ENCODE results near the gene IFT74.

The IFT74 gene

DNA sequence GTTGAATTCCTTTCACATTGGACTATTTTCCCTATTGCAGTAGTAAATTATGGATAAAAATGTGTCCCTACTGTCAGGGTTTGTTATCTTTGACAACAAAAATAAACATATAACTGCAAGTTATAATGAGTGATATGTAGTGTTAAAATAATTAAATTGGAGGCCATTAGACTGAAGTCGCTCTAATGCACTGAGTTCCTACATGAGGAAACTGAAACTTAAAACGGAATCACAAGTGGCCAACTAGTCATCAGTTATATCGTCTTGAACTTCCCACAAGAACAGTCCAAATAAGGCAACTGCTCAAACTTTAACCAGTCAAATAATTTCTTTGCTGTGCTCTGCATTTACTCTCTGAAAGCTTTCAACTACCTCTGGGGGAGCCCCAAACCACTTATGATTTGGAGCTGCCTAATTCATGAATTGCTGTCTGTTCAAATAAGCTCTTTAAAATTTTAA lies 2.1 kb upstream of the IFT74 start:
- DNase-seq (ENCODE audit: extremely low spot score) = no peak
- POLR2A ChIA-PET = interaction anchor here (1.0 to 4.2 kb wide), 2 partner anchors 14 to 62 kb away, joined by 3 to 28 read pairs; partner anchors contain the start of gene CAAP1
- CTCF ChIA-PET = no interaction called here
- no peak for TF ChIP-seq ARNT (IDR thresholded peaks at IDR 0.05)
- TF ChIP-seq, protein P1, sequence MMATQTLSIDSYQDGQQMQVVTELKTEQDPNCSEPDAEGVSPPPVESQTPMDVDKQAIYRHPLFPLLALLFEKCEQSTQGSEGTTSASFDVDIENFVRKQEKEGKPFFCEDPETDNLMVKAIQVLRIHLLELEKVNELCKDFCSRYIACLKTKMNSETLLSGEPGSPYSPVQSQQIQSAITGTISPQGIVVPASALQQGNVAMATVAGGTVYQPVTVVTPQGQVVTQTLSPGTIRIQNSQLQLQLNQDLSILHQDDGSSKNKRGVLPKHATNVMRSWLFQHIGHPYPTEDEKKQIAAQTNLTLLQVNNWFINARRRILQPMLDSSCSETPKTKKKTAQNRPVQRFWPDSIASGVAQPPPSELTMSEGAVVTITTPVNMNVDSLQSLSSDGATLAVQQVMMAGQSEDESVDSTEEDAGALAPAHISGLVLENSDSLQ (IDR thresholded peaks at IDR 0.05) = peak; percentile 80

DNA sequence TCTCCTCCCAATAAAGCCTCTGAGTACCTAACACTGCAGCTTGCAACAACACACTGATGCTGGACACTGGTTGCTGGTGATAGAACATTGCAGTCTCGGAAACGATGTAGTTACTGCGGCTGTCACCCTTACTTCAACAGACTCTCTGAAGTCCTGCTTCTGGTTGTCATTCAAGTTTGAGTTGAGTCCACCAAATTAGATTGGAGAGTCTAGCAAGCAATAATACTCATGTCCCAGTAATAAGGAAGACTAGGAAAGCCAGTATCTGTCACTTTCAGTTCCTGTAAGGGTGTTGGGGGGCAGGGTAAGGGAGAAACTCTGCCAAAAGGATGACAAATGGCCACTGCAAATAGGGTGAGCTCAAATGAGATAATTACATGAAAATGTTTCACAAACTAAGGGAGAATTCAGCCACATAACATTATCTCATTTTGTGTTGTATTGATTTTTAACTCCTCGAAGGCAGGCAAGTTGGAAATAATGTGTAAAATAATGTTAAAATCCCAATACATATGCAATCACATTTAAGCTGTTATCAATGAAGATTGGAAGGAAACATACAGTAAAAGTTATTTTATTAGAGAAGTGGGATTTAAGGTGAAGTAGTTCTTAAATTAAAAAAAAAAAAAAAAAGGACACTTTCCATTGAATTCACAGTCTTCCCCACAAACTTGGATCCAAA lies 849 bp upstream of the IFT74 start:
- DNase-seq (ENCODE audit: extremely low spot score) = no peak
- no peak for TF ChIP-seq FOXA1 (IDR thresholded peaks at IDR 0.05)
- TF ChIP-seq, protein P1 (IDR thresholded peaks at IDR 0.05) = peak; percentile 66
- TF ChIP-seq ZNF384 (IDR thresholded peaks at IDR 0.05) = peak; percentile 50; the same call in 1 of the 2 replicates
- POLR2A ChIA-PET = interaction anchor here (0.9 to 4.2 kb wide), 5 partner anchors 8 to 63 kb away, joined by 3 to 28 read pairs (median 7); partner anchors contain the start of genes CAAP1 and PLAA
- CTCF ChIA-PET = interaction anchor here (0.7 kb wide), 1 partner anchor 746 kb away, joined by 4 read pairs; no protein-coding TSS in a partner anchor

DNA sequence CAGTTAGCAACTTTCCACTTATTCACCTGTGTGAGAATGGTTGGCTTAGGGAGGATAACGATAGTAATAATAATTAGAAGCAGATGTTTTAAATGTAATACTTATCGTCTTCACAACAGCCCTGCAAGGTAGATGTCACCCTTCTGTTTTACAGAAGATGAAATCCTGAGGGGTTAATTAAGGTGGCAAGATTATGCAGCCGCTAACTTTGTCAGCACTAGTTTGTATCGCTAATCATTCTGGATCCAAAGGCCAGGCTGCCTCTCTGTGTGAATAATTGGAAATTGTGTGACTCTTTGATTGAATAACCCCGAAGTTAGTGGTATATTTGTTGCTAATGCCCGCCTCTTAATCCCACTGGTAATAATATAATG lies 635 bp downstream of the IFT74 start:
- ChIA-PET CTCF (no interaction called here), POLR2A (interaction anchor here (2.6 to 4.2 kb wide), 2 partner anchors 9 to 65 kb away, joined by 16 to 28 read pairs; partner anchors contain the start of genes CAAP1 and PLAA)
- DNase-seq (ENCODE audit: extremely low spot score) = no peak
- TF ChIP-seq BHLHE40 (IDR thresholded peaks at IDR 0.05; ENCODE audit: borderline replicate concordance) = no peak
- no peak for TF ChIP-seq LEF1 (IDR thresholded peaks at IDR 0.05; ENCODE audit: borderline replicate concordance)
- TF ChIP-seq FOXM1 (IDR thresholded peaks at IDR 0.05; ENCODE audit: borderline replicate concordance) = no peak
- TF ChIP-seq, protein P1 (IDR thresholded peaks at IDR 0.05) = no peak

DNA sequence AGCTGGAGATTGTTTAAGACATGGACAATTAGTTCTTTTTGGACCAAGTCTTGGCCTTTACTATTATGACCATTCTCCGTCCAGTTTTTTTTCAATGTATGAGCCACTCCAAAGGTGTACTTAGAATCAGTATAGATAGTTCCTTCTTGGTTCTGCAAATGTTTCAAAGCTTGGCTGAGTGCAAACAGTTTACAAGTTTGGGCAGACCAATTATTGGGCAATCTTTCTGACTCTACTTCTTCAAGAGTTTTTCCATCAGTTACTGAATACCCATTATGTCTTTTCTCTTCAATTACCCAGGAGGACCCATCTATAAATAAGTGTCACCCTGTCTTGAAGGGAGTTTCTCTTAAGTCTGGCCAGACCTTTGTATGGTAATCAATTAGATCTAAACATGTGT lies 15.5 kb downstream of the IFT74 start:
- CTCF ChIA-PET = no interaction called here
- DNase-seq (ENCODE audit: extremely low spot score) = no peak
- POLR2A ChIA-PET = no interaction called here
- TF ChIP-seq TARDBP (IDR thresholded peaks at IDR 0.05) (no peak), SP1 (IDR thresholded peaks at IDR 0.05) (no peak), FOXK2 (IDR thresholded peaks at IDR 0.05) (no peak), CTBP1 (IDR thresholded peaks at IDR 0.05; ENCODE audit: borderline replicate concordance) (no peak), NFRKB (IDR thresholded peaks at IDR 0.05) (no peak), BHLHE40 (IDR thresholded peaks at IDR 0.05; ENCODE audit: borderline replicate concordance) (no peak), LEF1 (IDR thresholded peaks at IDR 0.05; ENCODE audit: borderline replicate concordance) (no peak), FOXA1 (IDR thresholded peaks at IDR 0.05) (no peak), ELF4 (IDR thresholded peaks at IDR 0.05) (no peak), L3MBTL2 (conservative IDR thresholded peaks at IDR 0.05) (no peak), SUZ12 (IDR thresholded peaks at IDR 0.05) (no peak), ZNF384 (IDR thresholded peaks at IDR 0.05) (no peak)

DNA sequence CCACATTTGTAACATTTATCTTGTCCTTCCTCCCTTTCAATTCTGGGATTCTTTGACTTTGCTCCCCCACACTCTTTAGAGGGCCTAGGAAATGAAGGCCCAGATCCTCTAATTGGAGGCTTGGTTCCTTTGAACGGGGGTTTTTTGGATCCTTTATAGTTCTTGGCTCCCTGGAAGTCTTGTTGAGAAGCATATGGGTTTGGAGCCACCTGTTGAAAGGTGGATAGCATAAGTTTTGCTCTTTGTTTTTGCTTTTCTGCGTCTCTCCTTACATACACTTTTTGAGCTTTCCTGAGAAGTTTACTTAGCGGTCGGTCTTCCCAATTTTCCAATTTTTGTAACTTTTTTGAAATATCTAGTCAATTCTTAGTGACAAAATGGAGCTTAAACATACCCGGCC lies 17.8 kb downstream of the IFT74 start:
- ChIA-PET CTCF (interaction anchor here (0.7 to 1.3 kb wide), 2 partner anchors 13 to 75 kb away, joined by 3 read pairs; no protein-coding TSS in a partner anchor), POLR2A (no interaction called here)
- DNase-seq (ENCODE audit: extremely low spot score) = no peak
- no peak for TF ChIP-seq SUZ12 (IDR thresholded peaks at IDR 0.05)
- no peak for TF ChIP-seq ARNT (IDR thresholded peaks at IDR 0.05)
- TF ChIP-seq, protein P1 (IDR thresholded peaks at IDR 0.05) = no peak
- no peak for TF ChIP-seq L3MBTL2 (conservative IDR thresholded peaks at IDR 0.05)

DNA sequence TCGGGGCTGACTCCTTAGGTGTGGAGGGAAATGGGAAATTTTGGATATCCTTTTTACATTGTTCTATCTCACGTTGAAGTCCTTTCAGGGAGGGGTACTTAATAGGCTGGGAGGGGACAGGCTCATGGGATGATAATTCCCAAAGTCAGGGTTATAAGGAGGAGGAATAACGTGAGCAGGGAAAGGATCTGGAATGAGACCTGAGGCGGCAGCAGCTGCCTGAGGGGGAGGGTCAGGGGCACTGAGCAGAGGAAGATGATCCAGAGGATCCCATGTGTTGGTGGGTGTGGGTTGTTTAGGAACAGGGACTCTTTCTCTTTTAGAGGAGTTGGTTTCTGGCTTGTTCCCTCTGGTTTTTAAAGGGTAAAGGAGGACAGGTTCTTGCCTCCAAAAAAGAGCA lies 18.7 kb downstream of the IFT74 start:
- no peak for DNase-seq (ENCODE audit: extremely low spot score)
- no peak for TF ChIP-seq NFRKB (IDR thresholded peaks at IDR 0.05)
- no peak for TF ChIP-seq BHLHE40 (IDR thresholded peaks at IDR 0.05; ENCODE audit: borderline replicate concordance)
- no peak for TF ChIP-seq FOXM1 (IDR thresholded peaks at IDR 0.05; ENCODE audit: borderline replicate concordance)
- TF ChIP-seq ELF4 (IDR thresholded peaks at IDR 0.05) = no peak
- no peak for TF ChIP-seq TARDBP (IDR thresholded peaks at IDR 0.05)
- no peak for TF ChIP-seq ARNT (IDR thresholded peaks at IDR 0.05)
- TF ChIP-seq, protein P1 (IDR thresholded peaks at IDR 0.05) = no peak
- TF ChIP-seq ZNF384 (IDR thresholded peaks at IDR 0.05) = no peak
- TF ChIP-seq HDGF (IDR thresholded peaks at IDR 0.05; ENCODE audit: borderline replicate concordance) = no peak
- TF ChIP-seq LEF1 (IDR thresholded peaks at IDR 0.05; ENCODE audit: borderline replicate concordance) = no peak
- no peak for TF ChIP-seq CTBP1 (IDR thresholded peaks at IDR 0.05; ENCODE audit: borderline replicate concordance)
- no peak for TF ChIP-seq L3MBTL2 (conservative IDR thresholded peaks at IDR 0.05)
- no peak for TF ChIP-seq FOXA1 (IDR thresholded peaks at IDR 0.05)
- TF ChIP-seq FOXK2 (IDR thresholded peaks at IDR 0.05) = no peak
- no peak for TF ChIP-seq SUZ12 (IDR thresholded peaks at IDR 0.05)
- TF ChIP-seq SP1 (IDR thresholded peaks at IDR 0.05) = no peak
- ChIA-PET CTCF (no interaction called here), POLR2A (interaction anchor here (1.0 to 1.1 kb wide), 2 partner anchors 28 to 83 kb away, joined by 3 read pairs; partner anchors contain the start of genes CAAP1 and PLAA)

All from HEK293T (cell line).